Uterus (tissue), 4 donors: ENCODE results near the gene KIF26A. TPM values are rescaled to one million over a fixed set of nuclear protein-coding genes. Genes with fewer than 3 reads are reported as not detected.
A peak's percentile ranks its signal among the peaks of the same experiment; 100 is the strongest.

Source experiments
- DNase-seq, 2 donors: peaks; one replicate each; pipeline ENCODE4 v3.0.0-alpha.2; 2019 to 2020
- H3K27ac ChIP-seq, 2 donors: fragments of 200-600 bp; sonication (generic); 1 replicate in 1 of 2; 2 replicates in 1 of 2; pipeline ENCODE4 v1.5.1; 2016 to 2018
- H3K27me3 ChIP-seq, 2 donors: fragments of 200-600 bp; sonication (generic); one replicate each; pipeline ENCODE4 v1.5.1; 2018 to 2019; ENCODE audit warnings: control low read depth in 1 of 2
- H3K36me3 ChIP-seq, 2 donors: fragments of 200-600 bp; sonication (generic); one replicate each; pipeline ENCODE4 v1.5.1; 2019; ENCODE audit warnings: control low read depth in 1 of 2
- H3K4me1 ChIP-seq, 2 donors: fragments of 200-600 bp; sonication (generic); one replicate each; pipeline ENCODE4 v1.5.1; 2018 to 2019; ENCODE audit warnings: control low read depth in 1 of 2
- H3K4me3 ChIP-seq, 2 donors: fragments of 200-600 bp; sonication (generic); 1 replicate in 1 of 2; 2 replicates in 1 of 2; pipeline ENCODE4 v1.5.1; 2018 to 2019; ENCODE audit warnings: mild to moderate bottlenecking in 1 of 2
- H3K9me3 ChIP-seq, 2 donors: fragments of 200-600 bp; sonication (generic); one replicate each; pipeline ENCODE4 v1.5.1; 2019; ENCODE audit warnings: control low read depth in 1 of 2
- POLR2A ChIP-seq, 2 donors: fragments of 450-650 bp; IDR thresholded peaks; one replicate each; pipeline ENCODE4 v1.6.1; 2016; ENCODE audit warnings: antibody characterized with exemption in 2 of 2, mild to moderate bottlenecking in 1 of 2, moderate library complexity in 1 of 2
- intact Hi-C: fragments of 100-400 bp; cut with DNase I; formaldehyde crosslinking; loops from one replicate; pipeline ENCODE4 v1.15.1; 2023; ENCODE audit warnings: low total_unique reads
- total RNA-seq, 4 donors: library from RNA; depleted of rRNA in 3 of 4; stranded (reverse); fragments of >200 nt in 3 of 4; gene quantifications; one replicate each; pipeline versions ENCODE4 v1.1.0 to v1.2.4, GENCODE V29; 2014 to 2023
- TF ChIP-seq, protein P1 (sequence below), 4 experiments: fragments of 200-600 bp in 2 of 4; fragments of 450-650 bp in 2 of 4; sonication (generic) in 2 of 4; IDR thresholded peaks; one replicate each; pipeline ENCODE4 v1.5.1; 2016 to 2019; ENCODE audit warnings: antibody characterized with exemption in 4 of 4, mild to moderate bottlenecking in 2 of 4, moderate library complexity in 1 of 4
- donor health status: DM: yes; HTN: yes; CAD: no.

Gene KIF26A
- total RNA-seq, 4 donors from 2014 or later, result 4.1 to 10.5 (median 7.5) TPM

DNA sequence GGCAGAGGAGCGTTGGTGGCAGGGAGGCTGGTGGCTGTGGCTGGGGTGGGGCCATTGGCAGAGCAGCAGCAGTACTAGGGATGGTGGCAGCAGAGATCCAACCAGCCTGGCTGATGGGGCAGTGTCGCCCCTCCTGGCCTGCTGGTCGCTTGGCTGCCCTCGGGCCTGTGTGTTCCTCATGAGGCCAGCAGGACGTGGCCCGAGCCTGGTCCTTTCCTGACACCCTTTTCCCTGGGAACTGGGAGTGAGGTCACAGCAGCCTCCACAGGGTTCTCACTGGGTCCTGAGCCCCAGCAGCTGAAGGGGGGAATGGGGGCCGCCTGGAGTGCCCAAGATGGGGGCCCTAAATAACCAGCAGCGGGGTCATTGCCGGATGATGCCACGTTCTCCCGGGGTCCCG, 46.1 kb downstream of the KIF26A start:
- Histone ChIP-seq H3K36me3 (no peaks in the 10 kb centered on the region), H3K9me3 (no peaks in the 10 kb centered on the region), H3K27ac (peak overlapping the region in 1 of 2 donors; percentile 18), H3K4me1 (no peaks in the 10 kb centered on the region), H3K27me3 (no peaks in the 10 kb centered on the region), H3K4me3 (no peak overlapping the region)
- no peak for DNase-seq
- intact Hi-C loops, result no loop called here
- TF ChIP-seq POLR2A (IDR thresholded peaks at IDR 0.05), result no peak
- TF ChIP-seq, protein P1, sequence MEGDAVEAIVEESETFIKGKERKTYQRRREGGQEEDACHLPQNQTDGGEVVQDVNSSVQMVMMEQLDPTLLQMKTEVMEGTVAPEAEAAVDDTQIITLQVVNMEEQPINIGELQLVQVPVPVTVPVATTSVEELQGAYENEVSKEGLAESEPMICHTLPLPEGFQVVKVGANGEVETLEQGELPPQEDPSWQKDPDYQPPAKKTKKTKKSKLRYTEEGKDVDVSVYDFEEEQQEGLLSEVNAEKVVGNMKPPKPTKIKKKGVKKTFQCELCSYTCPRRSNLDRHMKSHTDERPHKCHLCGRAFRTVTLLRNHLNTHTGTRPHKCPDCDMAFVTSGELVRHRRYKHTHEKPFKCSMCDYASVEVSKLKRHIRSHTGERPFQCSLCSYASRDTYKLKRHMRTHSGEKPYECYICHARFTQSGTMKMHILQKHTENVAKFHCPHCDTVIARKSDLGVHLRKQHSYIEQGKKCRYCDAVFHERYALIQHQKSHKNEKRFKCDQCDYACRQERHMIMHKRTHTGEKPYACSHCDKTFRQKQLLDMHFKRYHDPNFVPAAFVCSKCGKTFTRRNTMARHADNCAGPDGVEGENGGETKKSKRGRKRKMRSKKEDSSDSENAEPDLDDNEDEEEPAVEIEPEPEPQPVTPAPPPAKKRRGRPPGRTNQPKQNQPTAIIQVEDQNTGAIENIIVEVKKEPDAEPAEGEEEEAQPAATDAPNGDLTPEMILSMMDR (IDR thresholded peaks at IDR 0.05), result no peak

DNA sequence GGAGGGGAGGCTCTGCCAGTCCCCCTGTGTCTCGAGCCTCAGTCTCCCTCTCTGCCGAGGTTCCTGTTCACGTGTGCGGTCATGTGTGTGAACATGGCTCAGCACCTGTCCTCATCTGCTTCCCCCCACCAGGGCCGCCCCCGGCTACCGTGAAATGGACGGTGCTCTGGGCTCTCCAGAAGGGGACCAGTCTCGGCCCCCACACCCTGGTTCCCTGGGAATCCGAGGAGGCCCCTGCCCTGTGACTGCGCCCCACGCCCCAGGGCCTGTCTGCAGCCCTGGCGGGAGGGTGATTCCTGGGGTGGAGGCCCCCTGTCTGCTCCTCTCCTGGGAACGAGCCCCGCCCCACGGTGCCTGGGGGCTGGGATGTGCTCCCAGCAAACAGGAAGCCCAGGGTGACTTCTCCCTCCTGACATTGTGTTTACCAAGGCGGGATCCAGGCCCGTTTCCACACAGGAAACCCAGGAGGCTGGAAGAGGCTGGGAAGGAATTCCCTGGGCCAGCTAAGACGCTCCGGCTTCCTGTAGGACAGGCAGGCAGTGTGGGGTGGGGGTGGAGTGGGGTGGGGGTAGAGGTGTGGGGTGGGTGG, 46.6 kb downstream of the KIF26A start:
- H3K4me3 ChIP-seq, result no peak overlapping the region
- no peaks in the 10 kb centered on the region for H3K36me3 ChIP-seq
- TF ChIP-seq, protein P1 (IDR thresholded peaks at IDR 0.05), result no peak
- TF ChIP-seq POLR2A (IDR thresholded peaks at IDR 0.05), result no peak
- no peaks in the 10 kb centered on the region for H3K4me1 ChIP-seq
- H3K27me3 ChIP-seq, result no peaks in the 10 kb centered on the region
- intact Hi-C loops, result no loop called here
- H3K9me3 ChIP-seq, result no peaks in the 10 kb centered on the region
- peak overlapping the region; percentile 18 to 27 for H3K27ac ChIP-seq
- peak in 1 of 2 donors; percentile 28 for DNase-seq

DNA sequence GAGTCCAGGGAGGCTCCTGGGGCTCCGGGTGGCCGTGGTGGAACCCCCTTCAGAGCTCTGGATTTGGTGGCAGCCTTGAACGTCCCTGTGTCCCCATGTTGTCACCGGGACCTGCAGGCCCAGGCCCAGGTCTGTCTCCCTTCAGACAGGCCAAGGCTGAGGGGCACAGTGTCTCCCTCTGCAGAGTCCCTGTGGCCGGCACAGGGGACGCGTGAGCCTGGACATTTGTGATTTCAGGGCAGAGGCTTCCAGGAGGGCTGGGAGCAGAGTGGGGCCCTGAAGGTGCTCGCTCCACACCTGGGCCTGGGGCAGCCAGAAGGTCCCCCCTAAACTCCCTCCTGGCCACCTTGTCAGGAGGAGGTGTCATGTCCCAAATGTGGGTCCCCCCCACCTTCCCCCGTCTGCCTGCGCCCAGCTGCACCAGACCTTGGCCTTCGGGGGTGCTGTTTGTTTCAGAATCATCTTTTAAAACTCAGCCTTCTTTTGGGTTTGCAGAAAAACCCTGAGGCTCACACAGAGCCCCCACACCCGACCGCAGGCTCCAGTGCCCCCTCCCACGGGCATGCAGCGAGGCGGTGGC, 47.6 kb downstream of the KIF26A start:
- Histone ChIP-seq H3K27ac (no peak overlapping the region), H3K27me3 (no peaks in the 10 kb centered on the region), H3K4me3 (no peak overlapping the region), H3K36me3 (no peaks in the 10 kb centered on the region), H3K4me1 (no peaks in the 10 kb centered on the region), H3K9me3 (no peaks in the 10 kb centered on the region)
- intact Hi-C loops, result no loop called here
- no peak for DNase-seq
- TF ChIP-seq, protein P1 (IDR thresholded peaks at IDR 0.05), result no peak
- no peak for TF ChIP-seq POLR2A (IDR thresholded peaks at IDR 0.05)

DNA sequence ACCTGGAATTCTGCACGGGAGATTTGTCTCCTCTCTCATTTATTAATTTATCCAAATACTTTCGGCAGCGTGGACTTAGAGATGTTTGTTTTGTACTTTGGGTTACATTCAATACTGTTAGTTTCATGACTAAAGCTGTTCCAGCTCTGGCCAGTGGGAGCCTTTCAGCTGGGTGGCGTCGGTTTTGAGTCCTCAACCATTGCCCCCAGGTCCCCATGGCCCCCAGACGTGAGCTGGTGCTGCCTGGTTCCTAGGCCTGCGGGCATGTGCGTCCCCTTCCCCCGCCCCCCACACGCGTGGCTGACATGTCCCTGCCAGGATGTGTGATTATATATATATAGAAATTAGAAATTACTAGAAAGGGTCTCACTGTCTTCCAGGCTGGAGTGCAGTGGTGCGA, 48.2 kb downstream of the KIF26A start:
- H3K9me3 ChIP-seq, result no peaks in the 10 kb centered on the region
- H3K27ac ChIP-seq, result no peak overlapping the region
- H3K27me3 ChIP-seq, result no peaks in the 10 kb centered on the region
- intact Hi-C loops, result no loop called here
- TF ChIP-seq POLR2A (IDR thresholded peaks at IDR 0.05), result no peak
- TF ChIP-seq, protein P1 (IDR thresholded peaks at IDR 0.05), result no peak
- H3K4me1 ChIP-seq, result no peaks in the 10 kb centered on the region
- no peak for DNase-seq
- H3K36me3 ChIP-seq, result no peaks in the 10 kb centered on the region
- no peak overlapping the region for H3K4me3 ChIP-seq

DNA sequence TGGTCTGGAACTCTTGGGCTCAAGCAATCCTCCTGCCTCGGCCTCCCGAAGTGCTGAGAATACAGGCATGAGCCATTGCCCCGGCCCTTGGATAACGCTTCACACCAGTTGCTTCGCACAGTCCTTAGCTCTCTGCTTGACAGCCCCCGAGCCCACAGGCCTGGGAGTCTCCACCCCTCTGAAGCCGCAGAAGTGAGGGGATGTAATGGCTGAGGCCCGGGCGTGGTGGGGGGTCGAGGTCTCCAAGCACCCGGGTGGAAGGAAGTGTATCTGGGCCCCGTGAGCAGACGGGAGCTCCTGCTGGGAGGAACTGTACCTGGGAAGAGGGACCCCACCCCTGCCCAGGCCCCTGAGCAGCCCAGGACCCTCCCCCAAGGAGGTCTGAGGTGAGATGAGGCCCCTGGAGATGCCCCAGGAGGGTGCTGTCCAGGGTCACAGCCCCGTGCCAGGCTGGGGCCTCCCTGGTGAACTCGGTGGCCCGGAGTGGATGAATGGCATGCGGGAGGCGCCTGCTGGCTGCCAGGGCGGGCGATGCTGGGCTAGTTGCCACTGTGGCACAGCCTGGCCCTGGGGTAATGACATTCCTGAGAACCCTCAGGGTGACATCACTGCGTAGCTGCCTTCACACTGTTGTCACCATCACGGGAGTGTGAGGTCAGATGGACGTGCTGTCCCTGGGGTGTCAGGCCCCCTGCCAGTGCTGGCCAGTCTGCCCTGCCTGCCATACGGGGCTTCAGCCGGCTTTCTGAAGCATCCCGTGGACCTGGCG, 48.9 kb downstream of the KIF26A start:
- Histone ChIP-seq H3K27me3 (no peaks in the 10 kb centered on the region), H3K9me3 (no peaks in the 10 kb centered on the region), H3K27ac (no peak overlapping the region), H3K4me3 (no peak overlapping the region), H3K36me3 (no peaks in the 10 kb centered on the region), H3K4me1 (no peaks in the 10 kb centered on the region)
- intact Hi-C loops, result no loop called here
- no peak for TF ChIP-seq POLR2A (IDR thresholded peaks at IDR 0.05)
- TF ChIP-seq, protein P1 (IDR thresholded peaks at IDR 0.05), result no peak
- no peak for DNase-seq
